ENCODE measurements around the gene ZNF90.

ZNF90 gene

DNA sequence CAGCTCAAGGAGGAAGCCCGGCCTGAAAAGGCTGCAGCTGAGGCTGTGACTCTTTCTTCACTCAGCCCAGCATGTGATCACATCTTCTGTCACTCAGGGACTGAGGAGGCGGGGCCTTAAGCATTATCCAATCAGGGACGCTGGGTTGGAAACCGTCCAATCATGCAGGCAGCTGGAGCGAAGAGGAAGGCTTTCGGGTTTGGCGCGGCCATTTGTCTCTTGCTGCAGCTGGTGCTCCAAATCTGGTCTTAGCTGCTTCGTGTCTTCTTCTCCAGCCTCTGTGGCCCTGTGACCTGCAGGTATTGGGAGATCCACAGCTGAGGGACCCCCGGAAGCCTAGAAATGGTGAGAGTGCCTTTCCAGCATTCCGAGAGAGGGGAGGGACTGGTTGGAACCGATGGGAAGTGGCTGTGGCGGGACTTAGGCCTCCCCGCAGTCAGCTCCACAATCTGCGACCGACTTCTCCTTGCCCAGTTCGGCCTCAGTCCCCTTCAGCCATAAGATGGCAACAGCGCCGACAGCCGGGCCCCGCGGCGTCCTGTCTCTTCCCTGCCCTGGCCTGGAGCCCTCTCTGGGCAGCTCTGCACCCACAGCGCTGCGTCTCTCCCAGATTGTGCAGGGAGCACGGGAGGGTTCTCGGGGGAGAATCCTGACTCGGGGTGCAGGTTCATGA lies at the start of gene ZNF90:
Gene ZNF90, plus strand, starts transcription at position 210 of the 673 bp plus-strand sequence. Its CDS starts 133 bp downstream, at position 343.
- peaks cover 43% of the 10 kb centered on the region for H3K79me2 ChIP-seq (ENCODE audit: low read length)
- no peaks in the 10 kb centered on the region for H3K9me3 ChIP-seq (ENCODE audit: insufficient read depth, low read length)
- no peaks in the 10 kb centered on the region for H3K4me1 ChIP-seq (ENCODE audit: low read length)
- no peaks in the 10 kb centered on the region for H4K20me1 ChIP-seq (ENCODE audit: insufficient read depth, low read length)
- H3K4me3 ChIP-seq (ENCODE audit: low read length): peak within 1 kb of the TSS; percentile 80
- peak within 1 kb of the TSS; percentile 61 for H3K9ac ChIP-seq (ENCODE audit: low read length)
- TF ChIP-seq, protein P1, sequence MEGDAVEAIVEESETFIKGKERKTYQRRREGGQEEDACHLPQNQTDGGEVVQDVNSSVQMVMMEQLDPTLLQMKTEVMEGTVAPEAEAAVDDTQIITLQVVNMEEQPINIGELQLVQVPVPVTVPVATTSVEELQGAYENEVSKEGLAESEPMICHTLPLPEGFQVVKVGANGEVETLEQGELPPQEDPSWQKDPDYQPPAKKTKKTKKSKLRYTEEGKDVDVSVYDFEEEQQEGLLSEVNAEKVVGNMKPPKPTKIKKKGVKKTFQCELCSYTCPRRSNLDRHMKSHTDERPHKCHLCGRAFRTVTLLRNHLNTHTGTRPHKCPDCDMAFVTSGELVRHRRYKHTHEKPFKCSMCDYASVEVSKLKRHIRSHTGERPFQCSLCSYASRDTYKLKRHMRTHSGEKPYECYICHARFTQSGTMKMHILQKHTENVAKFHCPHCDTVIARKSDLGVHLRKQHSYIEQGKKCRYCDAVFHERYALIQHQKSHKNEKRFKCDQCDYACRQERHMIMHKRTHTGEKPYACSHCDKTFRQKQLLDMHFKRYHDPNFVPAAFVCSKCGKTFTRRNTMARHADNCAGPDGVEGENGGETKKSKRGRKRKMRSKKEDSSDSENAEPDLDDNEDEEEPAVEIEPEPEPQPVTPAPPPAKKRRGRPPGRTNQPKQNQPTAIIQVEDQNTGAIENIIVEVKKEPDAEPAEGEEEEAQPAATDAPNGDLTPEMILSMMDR (IDR thresholded peaks at IDR 0.05; ENCODE audit: low read depth, low read length): no peak
- TF ChIP-seq EZH2phosphoT487 (IDR thresholded peaks at IDR 0.05; ENCODE audit: low read depth): no peak
- H3K36me3 ChIP-seq (replicated peaks; ENCODE audit: low read depth, low read length): peaks cover 12% of the 10 kb centered on the region
- peak within 1 kb of the TSS; percentile 63 for H3K4me2 ChIP-seq (ENCODE audit: low read length)
- peak within 1 kb of the TSS; percentile 52 for H3K27ac ChIP-seq (ENCODE audit: low read length)
- no peaks in the 10 kb centered on the region for H3K27me3 ChIP-seq (ENCODE audit: low read depth, low read length)
- peak within 1 kb of the TSS; percentile 41; the same call in 1 of the 2 replicates for H2AFZ ChIP-seq (ENCODE audit: low read depth, low read length)

DNA sequence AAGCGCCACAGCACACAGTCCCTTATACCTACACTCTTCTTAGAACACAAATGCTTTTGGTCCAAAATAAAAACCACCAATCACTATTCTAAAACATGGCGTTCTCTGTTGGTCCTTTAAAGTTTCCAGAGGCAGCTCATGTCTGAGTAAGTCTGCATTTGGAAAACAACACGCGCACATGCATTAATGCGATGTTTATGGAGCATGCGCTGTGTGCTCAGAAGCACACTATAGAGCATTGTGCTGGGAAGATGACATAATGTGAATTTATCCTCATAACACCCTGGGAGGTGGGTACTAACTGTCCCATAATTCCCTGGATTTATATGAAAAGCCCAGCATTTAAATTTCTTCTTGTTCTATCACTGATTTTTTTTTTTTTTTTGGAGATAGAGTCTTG lies 49.2 kb upstream of the ZNF90 start:
- H3K4me3 ChIP-seq (ENCODE audit: low read length): no peak overlapping the region
- peaks cover 62% of the 10 kb centered on the region for H3K36me3 ChIP-seq (replicated peaks; ENCODE audit: low read depth, low read length)

DNA sequence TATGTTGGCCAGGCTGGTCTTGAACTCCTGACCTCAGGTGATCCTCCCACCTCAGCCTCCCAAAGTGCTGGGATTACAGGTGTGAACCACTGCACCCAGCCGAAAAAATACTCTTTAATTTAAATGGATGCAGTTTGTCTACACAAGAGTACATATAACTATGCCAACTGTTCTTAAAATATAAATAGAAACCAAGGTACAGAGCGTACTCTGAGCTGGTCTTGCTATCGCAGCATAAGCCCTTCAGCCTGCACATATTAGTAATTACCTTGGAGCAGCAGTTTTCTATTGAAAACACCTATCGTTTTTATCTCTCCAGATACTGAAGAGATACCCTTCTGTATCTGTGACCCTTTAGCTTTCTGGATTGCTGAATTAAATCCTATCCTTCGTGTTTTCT lies 41.9 kb upstream of the ZNF90 start:
- no peak overlapping the region for H3K27ac ChIP-seq (ENCODE audit: low read length)
- no peak for TF ChIP-seq EZH2phosphoT487 (IDR thresholded peaks at IDR 0.05; ENCODE audit: low read depth)
- TF ChIP-seq, protein P1 (IDR thresholded peaks at IDR 0.05; ENCODE audit: low read depth, low read length): no peak
- no peak overlapping the region for H3K4me3 ChIP-seq (ENCODE audit: low read length)
- no peak overlapping the region for H3K4me2 ChIP-seq (ENCODE audit: low read length)
- H3K4me1 ChIP-seq (ENCODE audit: low read length): peaks cover 8% of the 10 kb centered on the region; the same call in 1 of the 2 replicates
- peaks cover 34% of the 10 kb centered on the region for H3K79me2 ChIP-seq (ENCODE audit: low read length)
- H3K9ac ChIP-seq (ENCODE audit: low read length): no peak overlapping the region
- peaks cover 35% of the 10 kb centered on the region for H3K36me3 ChIP-seq (replicated peaks; ENCODE audit: low read depth, low read length)
- H3K9me3 ChIP-seq (ENCODE audit: insufficient read depth, low read length): no peaks in the 10 kb centered on the region; the same call in 1 of the 2 replicates
- H2AFZ ChIP-seq (ENCODE audit: low read depth, low read length): no peak overlapping the region
- H3K27me3 ChIP-seq (ENCODE audit: low read depth, low read length): no peaks in the 10 kb centered on the region
- H4K20me1 ChIP-seq (ENCODE audit: insufficient read depth, low read length): no peaks in the 10 kb centered on the region

More for the DNA sequence above, 49.2 kb upstream of the ZNF90 start:
- H3K9ac ChIP-seq (ENCODE audit: low read length): no peak overlapping the region
- no peaks in the 10 kb centered on the region for H4K20me1 ChIP-seq (ENCODE audit: insufficient read depth, low read length)
- no peak overlapping the region for H3K27ac ChIP-seq (ENCODE audit: low read length)
- no peaks in the 10 kb centered on the region for H3K9me3 ChIP-seq (ENCODE audit: insufficient read depth, low read length)
- no peak overlapping the region for H2AFZ ChIP-seq (ENCODE audit: low read depth, low read length)
- no peak overlapping the region for H3K4me2 ChIP-seq (ENCODE audit: low read length)
- TF ChIP-seq, protein P1 (IDR thresholded peaks at IDR 0.05; ENCODE audit: low read depth, low read length): no peak
- no peak for TF ChIP-seq EZH2phosphoT487 (IDR thresholded peaks at IDR 0.05; ENCODE audit: low read depth)
- no peaks in the 10 kb centered on the region for H3K4me1 ChIP-seq (ENCODE audit: low read length)
- no peaks in the 10 kb centered on the region for H3K27me3 ChIP-seq (ENCODE audit: low read depth, low read length)
- peaks cover 6% of the 10 kb centered on the region; the same call in 1 of the 2 replicates for H3K79me2 ChIP-seq (ENCODE audit: low read length)

DNA sequence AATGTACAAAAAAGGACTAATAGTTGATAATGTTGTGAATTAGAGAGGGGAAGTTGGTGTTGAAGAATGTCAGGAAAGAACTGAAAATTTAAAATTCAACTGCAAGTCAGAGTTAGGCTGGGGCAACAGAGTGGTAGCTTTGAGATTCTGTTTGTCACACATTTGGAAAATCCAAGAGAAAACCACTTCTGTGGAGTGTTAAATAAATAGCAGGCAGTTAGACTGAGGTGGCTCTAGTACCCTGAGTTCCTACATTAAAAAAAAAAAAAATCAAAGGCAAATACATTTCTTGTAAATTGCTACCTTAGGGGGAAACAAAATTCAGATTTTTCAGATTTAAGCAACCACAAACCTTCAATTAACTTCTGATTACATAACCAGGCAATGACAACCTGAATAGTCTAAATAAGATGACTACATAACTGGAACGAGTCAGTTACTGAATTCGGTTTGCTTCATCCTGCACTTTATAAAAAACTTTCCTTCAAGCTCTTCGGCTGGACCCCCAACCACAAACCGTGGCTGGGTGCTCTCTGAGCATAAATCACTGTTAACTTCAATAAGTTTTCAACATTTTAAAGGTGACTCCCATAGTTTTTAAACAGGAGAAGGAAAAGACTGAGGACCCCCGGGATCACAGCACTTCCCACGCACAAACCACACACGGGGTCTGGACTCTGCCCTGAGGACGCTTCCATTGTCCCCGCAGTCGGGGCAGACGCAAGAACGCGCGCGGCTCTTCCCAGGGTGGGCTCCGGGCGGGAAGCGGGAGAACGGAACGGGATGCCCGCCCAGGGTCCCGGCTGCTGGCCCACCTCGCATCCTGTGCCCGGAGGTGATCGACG lies 39.2 kb upstream of the ZNF90 start:
- peaks cover 2% of the 10 kb centered on the region; the same call in 1 of the 2 replicates for H3K9me3 ChIP-seq (ENCODE audit: insufficient read depth, low read length)
- peaks cover 27% of the 10 kb centered on the region for H3K79me2 ChIP-seq (ENCODE audit: low read length)
- peak overlapping the region; percentile 81 for H3K4me2 ChIP-seq (ENCODE audit: low read length)
- no peak for TF ChIP-seq EZH2phosphoT487 (IDR thresholded peaks at IDR 0.05; ENCODE audit: low read depth)
- TF ChIP-seq, protein P1 (IDR thresholded peaks at IDR 0.05; ENCODE audit: low read depth, low read length): no peak
- peaks cover 16% of the 10 kb centered on the region for H3K36me3 ChIP-seq (replicated peaks; ENCODE audit: low read depth, low read length)
- peak overlapping the region; percentile 86 for H3K4me3 ChIP-seq (ENCODE audit: low read length)
- peak overlapping the region; percentile 48; the same call in 1 of the 2 replicates for H3K27ac ChIP-seq (ENCODE audit: low read length)
- H2AFZ ChIP-seq (ENCODE audit: low read depth, low read length): peak overlapping the region; percentile 98
- H3K27me3 ChIP-seq (ENCODE audit: low read depth, low read length): no peaks in the 10 kb centered on the region
- peaks cover 8% of the 10 kb centered on the region; the same call in 1 of the 2 replicates for H3K4me1 ChIP-seq (ENCODE audit: low read length)
- no peaks in the 10 kb centered on the region for H4K20me1 ChIP-seq (ENCODE audit: insufficient read depth, low read length)
- H3K9ac ChIP-seq (ENCODE audit: low read length): peak overlapping the region; percentile 74
